ENCODE data around the gene USP22. TPM values are rescaled to one million over a fixed set of nuclear protein-coding genes. Genes with fewer than 3 reads are reported as not detected.

The USP22 gene
- total and polyA plus RNA-seq, 4 donors: 27.2 to 109 (median 58.1) TPM

GRCh38 chr17:21010705-21011596 lies 31.9 kb downstream of the USP22 start (continued):
- TF ChIP-seq TAF1 (conservative IDR thresholded peaks at IDR 0.05): no peak

- H3K36me3 ChIP-seq (ENCODE audit: control insufficient read depth in 4 of 4, insufficient read depth in 3 of 4, low read depth in 1 of 4, low read length in 3 of 4): peaks cover 26 to 92% (median 79%) of the 10 kb centered on the region in 4 donors
- peaks cover 0 to 5% (median 0%) of the 10 kb centered on the region in 4 donors for H3K4me1 ChIP-seq (ENCODE audit: control insufficient read depth in 4 of 4, insufficient read depth in 4 of 4, low read length in 3 of 4)
- WGBS: 92% methylated on average over 10 of the region's 10 CpGs
- no peak overlapping the region for H3K4me3 ChIP-seq (ENCODE audit: low read depth in 1 of 3, low read length in 3 of 3)
- no peak overlapping the region for H3K9ac ChIP-seq (ENCODE audit: low read depth in 1 of 2, low read length in 2 of 2)
- no peaks in the 10 kb centered on the region for H3K9me3 ChIP-seq (ENCODE audit: control insufficient read depth in 4 of 4, low read length in 3 of 4)
- no peaks in the 10 kb centered on the region for H3K27me3 ChIP-seq (ENCODE audit: control insufficient read depth in 4 of 4, insufficient read depth in 4 of 4, low read length in 3 of 4)
- TF ChIP-seq HNF4A (conservative IDR thresholded peaks at IDR 0.05) (no peak), ATF3 (IDR thresholded peaks at IDR 0.05) (no peak), CTCF (IDR thresholded peaks at IDR 0.05; ENCODE audit: low read depth, low read length, missing input control) (no peak), JUND (IDR thresholded peaks at IDR 0.05) (no peak), YY1 (IDR thresholded peaks at IDR 0.05) (no peak)
- H3K27ac ChIP-seq (ENCODE audit: low read depth in 1 of 2, low read length in 2 of 2): no peak overlapping the region
- DNase-seq (ENCODE audit: low spot score): no peak
Measured at GRCh38 chr17:21008992-21009671, 33.7 kb downstream of the USP22 start.

GRCh38 chr17:21008160-21008915 lies 34.5 kb downstream of the USP22 start:
- DNase-seq (ENCODE audit: low spot score): no peak
- Histone ChIP-seq H3K27me3 (ENCODE audit: control insufficient read depth in 4 of 4, insufficient read depth in 4 of 4, low read length in 3 of 4) (no peaks in the 10 kb centered on the region), H3K36me3 (ENCODE audit: control insufficient read depth in 4 of 4, insufficient read depth in 3 of 4, low read depth in 1 of 4, low read length in 3 of 4) (peaks cover 26 to 94% (median 80%) of the 10 kb centered on the region in 4 donors), H3K27ac (ENCODE audit: low read depth in 1 of 2, low read length in 2 of 2) (no peak overlapping the region), H3K4me3 (ENCODE audit: low read depth in 1 of 3, low read length in 3 of 3) (no peak overlapping the region), H3K9me3 (ENCODE audit: control insufficient read depth in 4 of 4, low read length in 3 of 4) (no peaks in the 10 kb centered on the region), H3K9ac (ENCODE audit: low read depth in 1 of 2, low read length in 2 of 2) (no peak overlapping the region), H3K4me1 (ENCODE audit: control insufficient read depth in 4 of 4, insufficient read depth in 4 of 4, low read length in 3 of 4) (peaks cover 0 to 5% (median 0%) of the 10 kb centered on the region in 4 donors)
- WGBS: 95% methylated on average over 13 of the region's 13 CpGs
- no peak for TF ChIP-seq GABPA (IDR thresholded peaks at IDR 0.05 in 1 of 2, conservative IDR thresholded peaks at IDR 0.05 in 1 of 2)
- TF ChIP-seq ZBTB33 (IDR thresholded peaks at IDR 0.05): no peak
- no peak for TF ChIP-seq FOXA2 (IDR thresholded peaks at IDR 0.05)
- TF ChIP-seq FOXA1 (IDR thresholded peaks at IDR 0.05): no peak
- no peak for TF ChIP-seq ATF3 (IDR thresholded peaks at IDR 0.05)
- TF ChIP-seq SP1 (IDR thresholded peaks at IDR 0.05): no peak
- TF ChIP-seq RXRA (IDR thresholded peaks at IDR 0.05): no peak
- no peak for TF ChIP-seq CTCF (IDR thresholded peaks at IDR 0.05; ENCODE audit: low read depth, low read length, missing input control)
- TF ChIP-seq NR2F2 (IDR thresholded peaks at IDR 0.05): no peak
- TF ChIP-seq HNF4A (conservative IDR thresholded peaks at IDR 0.05): no peak
- no peak for TF ChIP-seq YY1 (IDR thresholded peaks at IDR 0.05)

All from liver (tissue), 9 donors.